Activated CD8-positive, alpha-beta memory T cell treated with anti-CD3 and anti-CD28 coated beads, Interleukin-2, amount 50 U/mL, for 24 hours (primary cell): Measurements from ENCODE around the gene ABTB1.

ENCODE experiments used
- DNase-seq: peaks from one replicate; pipeline ENCODE4 v3.0.0-alpha.2; 2020; ENCODE audit errors: extremely low read depth

Gene ABTB1

GRCh38 chr3:127672429-127673190 lies at the start of gene ABTB1:
Gene ABTB1 (plus strand): TSS chr3:127672952. CDS start chr3:127673026, 74 bp downstream.
- peak; percentile 57 for DNase-seq

- DNase-seq, result no peak
Observed at GRCh38 chr3:127624063-127624462, 48.7 kb upstream of the ABTB1 start.

GRCh38 chr3:127625821-127626220 lies 46.9 kb upstream of the ABTB1 start:
- no peak for DNase-seq

GRCh38 chr3:127628426-127628787 lies 44.3 kb upstream of the ABTB1 start:
- DNase-seq, result no peak

- no peak for DNase-seq
Observed at GRCh38 chr3:127628788-127629466, 43.8 kb upstream of the ABTB1 start, which contains the start of gene PODXL2. Gene PODXL2 (plus strand): TSS chr3:127629185. CDS start chr3:127629220, 35 bp downstream.

- DNase-seq, result no peak
Observed at GRCh38 chr3:127629467-127630403, 43.0 kb upstream of the ABTB1 start.

- DNase-seq, result no peak
Observed at GRCh38 chr3:127630811-127631714, 41.7 kb upstream of the ABTB1 start.

GRCh38 chr3:127632035-127632820 lies 40.5 kb upstream of the ABTB1 start:
- DNase-seq, result no peak

GRCh38 chr3:127634653-127635052 lies 38.1 kb upstream of the ABTB1 start:
- no peak for DNase-seq

GRCh38 chr3:127637546-127637945 lies 35.2 kb upstream of the ABTB1 start:
- no peak for DNase-seq

- DNase-seq, result no peak
Observed at GRCh38 chr3:127637971-127638370, 34.8 kb upstream of the ABTB1 start.

- DNase-seq, result no peak
Observed at GRCh38 chr3:127639173-127640041, 33.3 kb upstream of the ABTB1 start.

- no peak for DNase-seq
Observed at GRCh38 chr3:127640042-127640355, 32.8 kb upstream of the ABTB1 start.

- no peak for DNase-seq
Observed at GRCh38 chr3:127644641-127645370, 27.9 kb upstream of the ABTB1 start.

GRCh38 chr3:127645371-127646015 lies 27.3 kb upstream of the ABTB1 start:
- DNase-seq, result no peak

- DNase-seq, result no peak
Observed at GRCh38 chr3:127646501-127647046, 26.2 kb upstream of the ABTB1 start.

GRCh38 chr3:127647166-127647844 lies 25.4 kb upstream of the ABTB1 start:
- DNase-seq, result no peak
